ENCODE measurements around the gene CYB5RL. TPM values are rescaled to one million over a fixed set of nuclear protein-coding genes. Genes with fewer than 3 reads are reported as not detected.

CYB5RL gene
- total RNA-seq, 1 experiment from 2014 or later = 7.9 TPM

GRCh38 chr1:54156986-54157385 lies 42.8 kb downstream of the CYB5RL start:
- Histone ChIP-seq H3K79me2 (ENCODE audit: low read length) (no peaks in the 10 kb centered on the region), H3K4me1 (ENCODE audit: low read length) (no peaks in the 10 kb centered on the region), H2AFZ (ENCODE audit: low read length) (no peak overlapping the region), H3K4me2 (ENCODE audit: low read depth, low read length, poor library complexity, severe bottlenecking) (no peak overlapping the region), H3K27me3 (ENCODE audit: low read length) (no peaks in the 10 kb centered on the region), H3K9me3 (ENCODE audit: low read length) (no peaks in the 10 kb centered on the region), H3K9me2 (replicated peaks; ENCODE audit: insufficient read depth, low read length) (no peaks in the 10 kb centered on the region), H4K20me1 (ENCODE audit: insufficient read depth, low read depth, low read length) (no peaks in the 10 kb centered on the region), H3K9ac (ENCODE audit: low read length) (no peak overlapping the region), H3K36me3 (ENCODE audit: insufficient read depth, low read length) (no peaks in the 10 kb centered on the region), H3K4me3 (ENCODE audit: low read length) (no peak overlapping the region), H3K27ac (ENCODE audit: low read length) (no peak overlapping the region)
- no peak for DNase-seq

DNA sequence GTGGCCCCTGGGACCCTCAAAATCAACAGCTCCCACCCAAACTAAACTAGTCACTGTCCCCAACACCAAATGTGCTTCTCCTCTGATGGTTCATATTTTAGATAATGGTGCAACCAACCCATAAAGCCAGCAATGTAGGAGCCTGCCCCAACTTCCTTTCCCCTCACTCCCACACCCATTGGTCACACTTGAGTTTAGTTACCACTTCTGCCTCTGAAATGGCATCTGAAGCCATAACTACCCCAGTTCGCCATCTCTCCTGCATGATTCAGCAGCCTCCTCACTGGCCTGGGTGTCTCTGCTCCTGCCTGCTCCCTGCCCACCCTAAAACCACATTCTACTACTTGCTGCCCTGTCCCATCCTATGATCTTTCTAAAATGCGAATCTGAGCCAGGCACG lies 43.6 kb downstream of the CYB5RL start:
- no peak overlapping the region for H3K27ac ChIP-seq (ENCODE audit: low read length)

DNA sequence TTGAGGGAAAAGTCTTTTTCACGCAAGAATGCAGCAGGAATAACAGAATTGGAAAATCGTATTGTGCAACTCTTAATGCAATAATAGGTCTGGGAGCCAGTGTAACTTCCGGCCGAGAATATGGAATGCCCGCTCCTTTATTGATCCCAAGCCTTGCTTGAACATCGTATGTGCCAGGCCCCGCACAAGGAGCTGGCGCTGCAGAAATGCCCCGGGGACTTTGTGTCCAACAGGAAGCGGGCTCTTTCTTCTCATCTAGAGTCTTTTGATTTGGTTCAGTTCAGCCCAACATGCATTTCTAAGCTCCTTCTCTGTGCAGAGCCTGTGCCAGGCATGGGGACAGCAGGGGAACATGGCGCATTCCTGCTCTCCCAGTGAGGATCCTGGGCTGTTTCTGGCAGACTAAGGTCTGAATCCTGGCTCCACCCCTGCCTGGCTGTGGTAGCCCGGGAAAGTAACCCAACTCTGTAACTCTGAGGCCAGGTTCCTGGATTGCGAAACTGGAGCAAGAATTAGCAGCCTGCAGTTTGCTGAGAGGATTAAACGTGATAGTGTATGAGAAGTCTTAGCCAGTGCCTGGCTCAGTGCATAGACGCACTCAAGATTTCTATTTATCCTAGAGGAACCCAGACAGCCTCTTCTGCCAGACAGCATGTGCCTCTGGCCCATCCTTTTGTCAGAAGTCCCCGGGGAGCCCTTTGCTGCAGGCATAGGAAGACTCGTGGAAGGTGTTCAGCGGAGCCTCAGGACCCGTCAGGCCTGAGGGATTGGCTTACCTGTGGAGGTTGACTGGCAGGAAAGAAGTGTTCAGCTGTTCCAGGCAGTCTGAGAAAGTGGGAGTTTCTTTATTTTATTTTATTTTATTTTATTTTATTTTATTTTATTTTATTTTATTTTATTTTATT lies 46.0 kb downstream of the CYB5RL start:
- H3K4me2 ChIP-seq (ENCODE audit: low read depth, low read length, poor library complexity, severe bottlenecking) = no peak overlapping the region
- H2AFZ ChIP-seq (ENCODE audit: low read length) = no peak overlapping the region
- no peaks in the 10 kb centered on the region for H3K4me1 ChIP-seq (ENCODE audit: low read length)
- no peak overlapping the region for H3K9ac ChIP-seq (ENCODE audit: low read length)
- H3K9me2 ChIP-seq (replicated peaks; ENCODE audit: insufficient read depth, low read length) = no peaks in the 10 kb centered on the region
- H3K36me3 ChIP-seq (ENCODE audit: insufficient read depth, low read length) = no peaks in the 10 kb centered on the region
- H3K9me3 ChIP-seq (ENCODE audit: low read length) = no peaks in the 10 kb centered on the region
- no peak overlapping the region for H3K4me3 ChIP-seq (ENCODE audit: low read length)
- no peaks in the 10 kb centered on the region for H4K20me1 ChIP-seq (ENCODE audit: insufficient read depth, low read depth, low read length)
- no peak for DNase-seq
- no peaks in the 10 kb centered on the region for H3K79me2 ChIP-seq (ENCODE audit: low read length)
- no peak overlapping the region for H3K27ac ChIP-seq (ENCODE audit: low read length)
- H3K27me3 ChIP-seq (ENCODE audit: low read length) = no peaks in the 10 kb centered on the region

More for the DNA sequence above, 43.6 kb downstream of the CYB5RL start:
- Histone ChIP-seq H3K4me3 (ENCODE audit: low read length) (no peak overlapping the region), H3K9me2 (replicated peaks; ENCODE audit: insufficient read depth, low read length) (no peaks in the 10 kb centered on the region), H3K79me2 (ENCODE audit: low read length) (no peaks in the 10 kb centered on the region), H3K9me3 (ENCODE audit: low read length) (no peaks in the 10 kb centered on the region), H3K27me3 (ENCODE audit: low read length) (no peaks in the 10 kb centered on the region), H4K20me1 (ENCODE audit: insufficient read depth, low read depth, low read length) (no peaks in the 10 kb centered on the region), H3K4me1 (ENCODE audit: low read length) (no peaks in the 10 kb centered on the region), H3K4me2 (ENCODE audit: low read depth, low read length, poor library complexity, severe bottlenecking) (no peak overlapping the region), H2AFZ (ENCODE audit: low read length) (no peak overlapping the region), H3K9ac (ENCODE audit: low read length) (no peak overlapping the region), H3K36me3 (ENCODE audit: insufficient read depth, low read length) (no peaks in the 10 kb centered on the region)
- DNase-seq = no peak

DNA sequence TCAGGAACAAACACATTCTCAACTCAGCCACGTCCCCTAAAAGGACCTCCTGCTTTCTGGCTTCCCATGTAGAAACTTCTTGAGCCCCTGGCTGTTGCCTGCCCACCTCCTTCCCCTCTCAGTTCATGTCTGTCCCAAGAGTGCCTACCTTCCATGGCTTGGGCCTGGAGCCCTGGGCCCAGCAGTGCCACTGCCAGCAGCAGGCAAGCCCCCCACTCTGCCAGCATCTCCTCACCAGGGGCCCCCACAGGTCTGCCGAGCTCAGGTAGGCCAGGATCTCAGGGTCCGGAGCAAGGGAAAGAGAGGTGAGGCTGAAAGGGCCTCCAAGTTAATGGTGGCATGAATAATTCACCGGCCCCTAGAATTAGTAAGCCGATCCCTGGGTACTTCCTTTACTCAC lies 47.1 kb downstream of the CYB5RL start, which contains the start of gene CDCP2:
TSS of gene CDCP2 (minus strand) at position 305 of the 400 bp plus-strand sequence. CDS start at position 227, 78 bp downstream.
- Histone ChIP-seq H3K9me2 (replicated peaks; ENCODE audit: insufficient read depth, low read length) (no peaks in the 10 kb centered on the region), H3K9me3 (ENCODE audit: low read length) (no peaks in the 10 kb centered on the region), H3K27me3 (ENCODE audit: low read length) (no peaks in the 10 kb centered on the region), H3K79me2 (ENCODE audit: low read length) (no peaks in the 10 kb centered on the region), H3K36me3 (ENCODE audit: insufficient read depth, low read length) (no peaks in the 10 kb centered on the region), H3K4me1 (ENCODE audit: low read length) (no peaks in the 10 kb centered on the region), H4K20me1 (ENCODE audit: insufficient read depth, low read depth, low read length) (no peaks in the 10 kb centered on the region), H3K4me2 (ENCODE audit: low read depth, low read length, poor library complexity, severe bottlenecking) (no peak within 1 kb of the TSS), H3K9ac (ENCODE audit: low read length) (no peak within 1 kb of the TSS), H3K27ac (ENCODE audit: low read length) (no peak within 1 kb of the TSS), H2AFZ (ENCODE audit: low read length) (no peak within 1 kb of the TSS), H3K4me3 (ENCODE audit: low read length) (no peak within 1 kb of the TSS)
- no peak for DNase-seq

DNA sequence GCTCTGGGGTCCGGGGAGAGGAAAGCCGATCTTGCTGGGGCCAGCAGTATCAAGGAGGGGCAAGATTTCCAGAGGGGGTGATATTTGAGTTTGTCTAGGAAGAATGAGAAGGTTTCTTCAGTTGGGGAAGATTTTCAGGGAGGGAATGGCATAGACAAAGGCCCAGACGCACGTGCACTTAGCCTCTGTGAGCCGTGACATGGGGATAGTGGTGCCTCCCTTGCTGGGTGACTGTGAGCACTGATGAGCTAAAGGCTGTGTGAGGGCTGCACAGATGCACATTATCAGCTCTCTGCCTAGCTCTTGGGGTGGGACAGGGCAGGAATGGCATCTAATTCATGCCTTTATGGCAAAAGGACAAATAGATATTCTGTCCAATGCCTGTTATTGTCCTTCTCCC lies 48.8 kb downstream of the CYB5RL start:
- H3K36me3 ChIP-seq (ENCODE audit: insufficient read depth, low read length) = no peaks in the 10 kb centered on the region
- H4K20me1 ChIP-seq (ENCODE audit: insufficient read depth, low read depth, low read length) = no peaks in the 10 kb centered on the region
- H3K4me3 ChIP-seq (ENCODE audit: low read length) = no peak overlapping the region
- no peaks in the 10 kb centered on the region for H3K79me2 ChIP-seq (ENCODE audit: low read length)
- H2AFZ ChIP-seq (ENCODE audit: low read length) = no peak overlapping the region
- no peak overlapping the region for H3K27ac ChIP-seq (ENCODE audit: low read length)
- H3K4me1 ChIP-seq (ENCODE audit: low read length) = no peaks in the 10 kb centered on the region
- no peak overlapping the region for H3K4me2 ChIP-seq (ENCODE audit: low read depth, low read length, poor library complexity, severe bottlenecking)
- no peak overlapping the region for H3K9ac ChIP-seq (ENCODE audit: low read length)
- H3K9me2 ChIP-seq (replicated peaks; ENCODE audit: insufficient read depth, low read length) = no peaks in the 10 kb centered on the region
- no peak for DNase-seq
- H3K27me3 ChIP-seq (ENCODE audit: low read length) = no peaks in the 10 kb centered on the region
- H3K9me3 ChIP-seq (ENCODE audit: low read length) = no peaks in the 10 kb centered on the region

Other genes with a start within 250 kb of the CYB5RL start
- not detected in 2 replicates for gene LDLRAD1, start 181.8 kb downstream of the CYB5RL start, total RNA-seq (2014; rRNA removed; shearing (Covaris generic); ENCODE audit: low replicate concordance)
- 168 and 261 TPM in 2 replicates for gene TMEM59, start 146.8 kb downstream of the CYB5RL start, total RNA-seq (2014; rRNA removed; shearing (Covaris generic); ENCODE audit: low replicate concordance)
- 5.3 and 10.6 TPM in 2 replicates for gene TCEANC2, start 146.4 kb downstream of the CYB5RL start, total RNA-seq (2014; rRNA removed; shearing (Covaris generic); ENCODE audit: low replicate concordance)
- not detected in 2 replicates for gene CDCP2, start 47.0 kb downstream of the CYB5RL start, total RNA-seq (2014; rRNA removed; shearing (Covaris generic); ENCODE audit: low replicate concordance)
- 80.1 and 91.3 TPM in 2 replicates for gene MRPL37, start 137 bp upstream of the CYB5RL start, total RNA-seq (2014; rRNA removed; shearing (Covaris generic); ENCODE audit: low replicate concordance)
- gene SSBP3, start 206.4 kb upstream of the CYB5RL start, total RNA-seq (2014; rRNA removed; shearing (Covaris generic); ENCODE audit: low replicate concordance) = 2.4 and 4.7 TPM in 2 replicates

All from Karpas-422 (cell line).